NCI-H2196 (cell line): ENCODE results near the gene LIM2.
"Not testable (repeated sequence)": the region's sequence is repeated elsewhere in the genome, so short reads cannot be mapped to it uniquely, and the experiment has no call there.

Source experiments
- DNase-seq: peaks from one replicate; lab custom pipeline; 2025; ENCODE audit not compliant: unreplicated experiment; lab: John Stamatoyannopoulos, UW

LIM2 gene

GRCh38 chr19:51387924-51388389, at the start of gene LIM2:
LIM2 (minus strand) TSS chr19:51387974; CDS start chr19:51387443, 531 bp downstream.
- DNase-seq, result no peak

GRCh38 chr19:51434456-51434855, 46.7 kb upstream of the LIM2 start:
- no peak for DNase-seq

- DNase-seq, result no peak
Observed at GRCh38 chr19:51433043-51433442, 45.3 kb upstream of the LIM2 start.

- no peak for DNase-seq
Observed at GRCh38 chr19:51431124-51431523, 43.4 kb upstream of the LIM2 start.

- DNase-seq, result no peak
Observed at GRCh38 chr19:51430221-51430620, 42.4 kb upstream of the LIM2 start.

- DNase-seq, result no peak
Observed at GRCh38 chr19:51427201-51427600, 39.4 kb upstream of the LIM2 start.

- peak; percentile 21 for DNase-seq
Observed at GRCh38 chr19:51422053-51422448, 34.3 kb upstream of the LIM2 start.

GRCh38 chr19:51421229-51422052, 33.7 kb upstream of the LIM2 start:
- no peak for DNase-seq

- DNase-seq, result not testable (repeated sequence)
Observed at GRCh38 chr19:51420511-51420910, 32.7 kb upstream of the LIM2 start.

- no peak for DNase-seq
Observed at GRCh38 chr19:51418707-51419106, 30.9 kb upstream of the LIM2 start.

- no peak for DNase-seq
Observed at GRCh38 chr19:51417810-51418157, 30.0 kb upstream of the LIM2 start.

GRCh38 chr19:51417107-51417809, 29.5 kb upstream of the LIM2 start, which contains the start of gene SIGLEC10:
SIGLEC10 (minus strand) TSS chr19:51417642; CDS start chr19:51417581, 61 bp downstream.
- DNase-seq, result no peak

GRCh38 chr19:51416422-51416821, 28.6 kb upstream of the LIM2 start:
- DNase-seq, result not testable (repeated sequence)

GRCh38 chr19:51415187-51415586, 27.4 kb upstream of the LIM2 start:
- no peak for DNase-seq

- no peak for DNase-seq
Observed at GRCh38 chr19:51410950-51411748, 23.4 kb upstream of the LIM2 start.

GRCh38 chr19:51407511-51408131, 19.8 kb upstream of the LIM2 start:
- no peak for DNase-seq

GRCh38 chr19:51402117-51402516, 14.3 kb upstream of the LIM2 start:
- no peak for DNase-seq

- not testable (repeated sequence) for DNase-seq
Observed at GRCh38 chr19:51399936-51400335, 12.2 kb upstream of the LIM2 start.

GRCh38 chr19:51399231-51399630, 11.5 kb upstream of the LIM2 start:
- no peak for DNase-seq

GRCh38 chr19:51398096-51398704, 10.4 kb upstream of the LIM2 start:
- DNase-seq, result peak; percentile 15
